Measurements from ENCODE around the gene DNAJC4. TPM values are rescaled to one million over a fixed set of nuclear protein-coding genes. Genes with fewer than 3 reads are reported as not detected.

Gene DNAJC4
- total RNA-seq, 4 donors from 2014 or later: 19.2 to 25.8 (median 21.6) TPM

- TF ChIP-seq, protein P1, sequence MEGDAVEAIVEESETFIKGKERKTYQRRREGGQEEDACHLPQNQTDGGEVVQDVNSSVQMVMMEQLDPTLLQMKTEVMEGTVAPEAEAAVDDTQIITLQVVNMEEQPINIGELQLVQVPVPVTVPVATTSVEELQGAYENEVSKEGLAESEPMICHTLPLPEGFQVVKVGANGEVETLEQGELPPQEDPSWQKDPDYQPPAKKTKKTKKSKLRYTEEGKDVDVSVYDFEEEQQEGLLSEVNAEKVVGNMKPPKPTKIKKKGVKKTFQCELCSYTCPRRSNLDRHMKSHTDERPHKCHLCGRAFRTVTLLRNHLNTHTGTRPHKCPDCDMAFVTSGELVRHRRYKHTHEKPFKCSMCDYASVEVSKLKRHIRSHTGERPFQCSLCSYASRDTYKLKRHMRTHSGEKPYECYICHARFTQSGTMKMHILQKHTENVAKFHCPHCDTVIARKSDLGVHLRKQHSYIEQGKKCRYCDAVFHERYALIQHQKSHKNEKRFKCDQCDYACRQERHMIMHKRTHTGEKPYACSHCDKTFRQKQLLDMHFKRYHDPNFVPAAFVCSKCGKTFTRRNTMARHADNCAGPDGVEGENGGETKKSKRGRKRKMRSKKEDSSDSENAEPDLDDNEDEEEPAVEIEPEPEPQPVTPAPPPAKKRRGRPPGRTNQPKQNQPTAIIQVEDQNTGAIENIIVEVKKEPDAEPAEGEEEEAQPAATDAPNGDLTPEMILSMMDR (IDR thresholded peaks at IDR 0.05): no peak
- ATAC-seq (ENCODE audit: low FRiP score) (peak; percentile 94), DNase-seq (ENCODE audit: low spot score) (peak; percentile 88)
Observed at GRCh38 chr11:64269540-64270220, 39.3 kb downstream of the DNAJC4 start.

- DNase-seq (ENCODE audit: low spot score) (no peak), ATAC-seq (ENCODE audit: low FRiP score) (no peak)
- TF ChIP-seq, protein P1 (IDR thresholded peaks at IDR 0.05): no peak
Observed at GRCh38 chr11:64275031-64275800, 44.9 kb downstream of the DNAJC4 start.

GRCh38 chr11:64275841-64276240 lies 45.5 kb downstream of the DNAJC4 start:
- DNase-seq (ENCODE audit: low spot score): no peak
- no peak for ATAC-seq (ENCODE audit: low FRiP score)
- TF ChIP-seq, protein P1 (IDR thresholded peaks at IDR 0.05): no peak

- peak; percentile 67 for ATAC-seq (ENCODE audit: low FRiP score)
- TF ChIP-seq, protein P1 (IDR thresholded peaks at IDR 0.05): no peak
- DNase-seq (ENCODE audit: low spot score): no peak
Observed at GRCh38 chr11:64276653-64277431, 46.5 kb downstream of the DNAJC4 start.

GRCh38 chr11:64278576-64279190 lies 48.3 kb downstream of the DNAJC4 start:
- DNase-seq (ENCODE audit: low spot score): no peak
- ATAC-seq (ENCODE audit: low FRiP score): no peak
- TF ChIP-seq, protein P1 (IDR thresholded peaks at IDR 0.05): no peak

DNA sequence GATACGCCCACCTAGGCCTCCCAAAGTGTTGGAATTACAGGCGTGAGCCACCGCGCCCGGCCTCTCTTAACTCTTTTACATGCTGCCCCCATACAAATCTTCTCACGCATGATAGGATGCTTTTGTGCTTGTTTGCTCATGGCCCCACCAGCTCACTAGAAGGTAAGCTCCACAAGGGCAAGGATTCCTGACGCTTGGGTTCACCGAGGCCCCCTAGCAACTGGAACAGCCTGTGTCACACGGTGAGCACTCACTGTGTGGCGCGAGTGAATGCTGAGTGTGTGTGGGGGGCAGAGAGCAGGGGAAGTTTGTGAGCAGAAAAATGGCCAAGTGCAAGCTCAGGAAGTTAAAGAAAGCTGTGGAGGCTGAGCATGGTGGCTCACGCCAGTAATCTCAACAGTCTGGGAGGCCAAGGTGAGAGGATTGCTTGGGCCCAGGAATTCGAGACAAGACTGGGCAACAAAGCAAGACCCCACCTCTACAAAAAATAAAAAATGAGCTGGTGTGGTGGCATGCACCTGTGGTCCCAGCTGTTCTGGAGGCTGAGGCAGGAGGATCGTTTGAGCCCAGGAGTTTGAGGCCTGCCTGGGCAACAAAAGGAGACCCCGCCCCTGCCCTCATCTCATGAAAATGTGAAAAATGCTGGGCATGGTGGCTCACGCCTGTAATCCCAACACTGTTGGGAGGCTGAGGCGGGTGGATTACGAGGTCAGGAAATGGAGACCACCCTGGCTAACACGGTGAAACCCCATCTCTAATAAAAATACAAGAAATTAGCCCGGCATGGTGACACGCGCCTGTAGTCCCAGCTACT lies 51.8 kb downstream of the DNAJC4 start:
- DNase-seq (ENCODE audit: low spot score) (no peak), ATAC-seq (ENCODE audit: low FRiP score) (no peak)
- TF ChIP-seq, protein P1 (IDR thresholded peaks at IDR 0.05): no peak

Measured in omental fat pad (tissue), 4 donors.